HL-60 (cell line): ENCODE measurements around the gene SDCBP2.
A peak's percentile ranks its signal among the peaks of the same experiment; 100 is the strongest.

ENCODE experiments used
- GABPA ChIP-seq: IDR thresholded peaks from 2 replicates; pipeline ENCODE4 v1.6.1; 2012; ENCODE audit warnings: low read depth
- POLR2AphosphoS5 ChIP-seq: IDR thresholded peaks from 2 replicates; pipeline ENCODE4 v1.6.1; 2012; ENCODE audit warnings: low read depth
- TF ChIP-seq, protein P1 (sequence below): IDR thresholded peaks from one replicate; pipeline ENCODE4 v1.5.1; 2011; ENCODE audit warnings: low read length, control low read depth, inconsistent platforms; ENCODE audit not compliant: insufficient read depth

DNA sequence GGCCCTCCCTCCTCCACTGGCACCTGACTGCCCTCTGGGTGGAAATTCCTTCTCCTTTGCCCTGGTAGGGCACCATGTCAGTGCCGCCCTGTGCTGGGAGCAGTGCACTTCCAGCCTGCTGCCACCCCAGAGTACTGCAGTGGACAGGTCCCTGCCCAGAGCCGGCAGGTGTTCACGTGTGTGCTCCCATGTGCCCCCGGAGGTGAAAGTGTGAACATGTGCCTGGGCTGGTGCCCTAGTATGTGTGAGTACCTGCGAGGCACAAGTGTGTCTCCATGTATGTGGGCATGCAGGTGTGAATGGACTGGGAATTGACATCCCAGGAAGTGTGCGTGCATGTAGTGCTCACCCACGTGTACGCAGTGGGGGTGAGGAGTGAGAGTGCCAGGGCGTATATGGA is 29.4 kb downstream of the SDCBP2 start:
- TF ChIP-seq, protein P1, sequence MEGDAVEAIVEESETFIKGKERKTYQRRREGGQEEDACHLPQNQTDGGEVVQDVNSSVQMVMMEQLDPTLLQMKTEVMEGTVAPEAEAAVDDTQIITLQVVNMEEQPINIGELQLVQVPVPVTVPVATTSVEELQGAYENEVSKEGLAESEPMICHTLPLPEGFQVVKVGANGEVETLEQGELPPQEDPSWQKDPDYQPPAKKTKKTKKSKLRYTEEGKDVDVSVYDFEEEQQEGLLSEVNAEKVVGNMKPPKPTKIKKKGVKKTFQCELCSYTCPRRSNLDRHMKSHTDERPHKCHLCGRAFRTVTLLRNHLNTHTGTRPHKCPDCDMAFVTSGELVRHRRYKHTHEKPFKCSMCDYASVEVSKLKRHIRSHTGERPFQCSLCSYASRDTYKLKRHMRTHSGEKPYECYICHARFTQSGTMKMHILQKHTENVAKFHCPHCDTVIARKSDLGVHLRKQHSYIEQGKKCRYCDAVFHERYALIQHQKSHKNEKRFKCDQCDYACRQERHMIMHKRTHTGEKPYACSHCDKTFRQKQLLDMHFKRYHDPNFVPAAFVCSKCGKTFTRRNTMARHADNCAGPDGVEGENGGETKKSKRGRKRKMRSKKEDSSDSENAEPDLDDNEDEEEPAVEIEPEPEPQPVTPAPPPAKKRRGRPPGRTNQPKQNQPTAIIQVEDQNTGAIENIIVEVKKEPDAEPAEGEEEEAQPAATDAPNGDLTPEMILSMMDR, result peak; percentile 1
- TF ChIP-seq POLR2AphosphoS5 (no peak), GABPA (no peak)
